ENCODE measurements around the gene EVA1C. TPM values are rescaled to one million over a fixed set of nuclear protein-coding genes. Genes with fewer than 3 reads are reported as not detected.
A peak's percentile ranks its signal among the peaks of the same experiment; 100 is the strongest.
"Not testable (repeated sequence)": the region's sequence is repeated elsewhere in the genome, so short reads cannot be mapped to it uniquely, and the experiment has no call there.

Gene EVA1C
- total and polyA plus RNA-seq, 9 of the 15 experiments (the other 6 are each of a cell fraction or from before 2014, with no cell fraction given), result 0.22 TPM; not detected in 8

DNA sequence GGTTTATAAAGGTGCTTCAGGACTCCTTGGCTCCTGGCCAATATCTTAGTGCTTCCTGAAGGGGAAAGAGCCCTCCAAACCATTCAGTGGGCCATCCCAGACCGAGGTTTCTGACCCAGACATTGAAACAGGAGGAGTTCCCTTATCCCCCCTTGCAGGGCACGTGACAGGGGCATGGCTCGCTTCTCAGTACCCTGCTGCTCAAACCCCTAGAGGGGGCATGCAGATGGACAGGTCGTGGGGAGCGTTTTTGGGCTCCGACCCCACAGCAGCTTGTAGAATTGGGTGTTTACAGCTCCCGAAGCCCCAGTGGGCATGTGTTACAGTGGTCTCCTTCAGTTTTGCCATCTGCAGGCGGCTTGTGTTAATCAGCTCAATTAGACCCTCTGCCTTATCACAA, 39.7 kb downstream of the EVA1C start:
- POLR2A ChIA-PET; BruUV-seq (replicated peaks); H3K4me3 ChIP-seq; H3K27ac ChIP-seq (ENCODE audit: extremely low read depth, low read depth, low read length); FAIRE-seq; H2AFZ ChIP-seq (ENCODE audit: low read depth, low read length); intact Hi-C loops (cut with micrococcal nuclease); H3K4me2 ChIP-seq (ENCODE audit: insufficient read depth, low read length); H4K20me1 ChIP-seq (replicated peaks; ENCODE audit: control insufficient read depth, insufficient read depth, low read length); H3K9me1 ChIP-seq (ENCODE audit: control insufficient read depth, insufficient read depth, low read length); H3K9me3 ChIP-seq (replicated peaks; ENCODE audit: control insufficient read depth, insufficient read depth, low read depth, low read length); H3K36me3 ChIP-seq (ENCODE audit: control insufficient read depth, insufficient read depth, low read length); DNase-seq (ENCODE audit: extremely low read depth in 1 of 4, low spot score in 3 of 4); in situ Hi-C loops (cut with MboI); ATAC-seq; H3K79me2 ChIP-seq (ENCODE audit: control insufficient read depth, insufficient read depth, low read length); H3K9ac ChIP-seq (ENCODE audit: insufficient read depth in 1 of 2, low read depth in 2 of 2, low read length in 2 of 2); H3K4me1 ChIP-seq (replicated peaks in 1 of 2; ENCODE audit: control insufficient read depth in 2 of 2, insufficient read depth in 2 of 2, low read length in 2 of 2); CTCF ChIA-PET (ENCODE audit: low intra/inter-chr PET ratio): not testable (repeated sequence)
- under 1% methylated on average over 8 of the region's 8 CpGs for WGBS (ENCODE audit: insufficient coverage, low coverage, missing lambda C conversion rate)
- peaks cover 38 to 60% of the 10 kb centered on the region in 2 experiments for H3K27me3 ChIP-seq (ENCODE audit: control insufficient read depth in 2 of 2, insufficient read depth in 2 of 2, low read length in 2 of 2)
- peak; percentile 68 for TF ChIP-seq NFIC (IDR thresholded peaks at IDR 0.05)

DNA sequence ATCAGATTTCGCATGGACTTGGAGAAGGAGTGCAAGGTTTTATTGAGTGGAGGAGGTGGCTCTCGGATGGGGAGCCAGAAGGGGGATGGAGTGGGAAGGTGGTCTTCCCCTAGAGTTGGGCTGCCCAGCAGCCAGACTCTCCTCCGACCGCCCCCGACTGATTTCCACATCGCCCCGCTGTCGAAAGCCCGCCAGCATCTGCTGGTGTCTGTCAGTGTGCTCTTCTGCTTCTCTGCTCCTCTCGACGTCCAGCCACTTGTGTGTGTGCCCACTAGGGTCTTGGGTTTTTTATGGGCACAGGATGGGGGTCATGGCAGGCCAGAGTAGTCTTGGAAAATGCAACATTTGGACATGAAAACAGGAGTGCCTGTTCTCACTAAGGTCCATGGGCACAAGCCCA, 40.1 kb downstream of the EVA1C start:
- WGBS (ENCODE audit: insufficient coverage, low coverage, missing lambda C conversion rate), result 2% methylated on average over 11 of the region's 11 CpGs
- in situ Hi-C loops (cut with MboI), result no loop called here
- no peak for FAIRE-seq
- TF ChIP-seq, protein P1, sequence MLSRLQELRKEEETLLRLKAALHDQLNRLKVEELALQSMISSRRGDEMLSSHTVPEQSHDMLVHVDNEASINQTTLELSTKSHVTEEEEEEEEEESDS (CRISPR knock-in tag; IDR thresholded peaks at IDR 0.05), result no peak
- TF ChIP-seq, protein P2, sequence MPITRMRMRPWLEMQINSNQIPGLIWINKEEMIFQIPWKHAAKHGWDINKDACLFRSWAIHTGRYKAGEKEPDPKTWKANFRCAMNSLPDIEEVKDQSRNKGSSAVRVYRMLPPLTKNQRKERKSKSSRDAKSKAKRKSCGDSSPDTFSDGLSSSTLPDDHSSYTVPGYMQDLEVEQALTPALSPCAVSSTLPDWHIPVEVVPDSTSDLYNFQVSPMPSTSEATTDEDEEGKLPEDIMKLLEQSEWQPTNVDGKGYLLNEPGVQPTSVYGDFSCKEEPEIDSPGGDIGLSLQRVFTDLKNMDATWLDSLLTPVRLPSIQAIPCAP (CRISPR knock-in tag; IDR thresholded peaks at IDR 0.05; ENCODE audit: borderline replicate concordance), result no peak
- TF ChIP-seq, protein P3, sequence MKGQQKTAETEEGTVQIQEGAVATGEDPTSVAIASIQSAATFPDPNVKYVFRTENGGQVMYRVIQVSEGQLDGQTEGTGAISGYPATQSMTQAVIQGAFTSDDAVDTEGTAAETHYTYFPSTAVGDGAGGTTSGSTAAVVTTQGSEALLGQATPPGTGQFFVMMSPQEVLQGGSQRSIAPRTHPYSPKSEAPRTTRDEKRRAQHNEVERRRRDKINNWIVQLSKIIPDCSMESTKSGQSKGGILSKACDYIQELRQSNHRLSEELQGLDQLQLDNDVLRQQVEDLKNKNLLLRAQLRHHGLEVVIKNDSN (CRISPR knock-in tag; IDR thresholded peaks at IDR 0.05), result no peak
- TF ChIP-seq HMG20A (CRISPR knock-in tag; conservative IDR thresholded peaks at IDR 0.05) (no peak), TBP (optimal IDR thresholded peaks at IDR 0.05; ENCODE audit: low read depth, low read length) (no peak), ZNF507 (tag; conservative IDR thresholded peaks at IDR 0.05) (no peak), TEAD1 (CRISPR knock-in tag; IDR thresholded peaks at IDR 0.05) (no peak), ZNF3 (CRISPR knock-in tag; IDR thresholded peaks at IDR 0.05) (no peak), ZNF707 (CRISPR knock-in tag; conservative IDR thresholded peaks at IDR 0.05) (no peak)
- TF ChIP-seq, protein P4, sequence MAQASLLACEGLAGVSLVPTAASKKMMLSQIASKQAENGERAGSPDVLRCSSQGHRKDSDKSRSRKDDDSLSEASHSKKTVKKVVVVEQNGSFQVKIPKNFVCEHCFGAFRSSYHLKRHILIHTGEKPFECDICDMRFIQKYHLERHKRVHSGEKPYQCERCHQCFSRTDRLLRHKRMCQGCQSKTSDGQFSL (CRISPR knock-in tag; IDR thresholded peaks at IDR 0.05), result no peak
- TF ChIP-seq, protein P4 (tag; IDR thresholded peaks at IDR 0.05), result no peak
- TF ChIP-seq, protein P5, sequence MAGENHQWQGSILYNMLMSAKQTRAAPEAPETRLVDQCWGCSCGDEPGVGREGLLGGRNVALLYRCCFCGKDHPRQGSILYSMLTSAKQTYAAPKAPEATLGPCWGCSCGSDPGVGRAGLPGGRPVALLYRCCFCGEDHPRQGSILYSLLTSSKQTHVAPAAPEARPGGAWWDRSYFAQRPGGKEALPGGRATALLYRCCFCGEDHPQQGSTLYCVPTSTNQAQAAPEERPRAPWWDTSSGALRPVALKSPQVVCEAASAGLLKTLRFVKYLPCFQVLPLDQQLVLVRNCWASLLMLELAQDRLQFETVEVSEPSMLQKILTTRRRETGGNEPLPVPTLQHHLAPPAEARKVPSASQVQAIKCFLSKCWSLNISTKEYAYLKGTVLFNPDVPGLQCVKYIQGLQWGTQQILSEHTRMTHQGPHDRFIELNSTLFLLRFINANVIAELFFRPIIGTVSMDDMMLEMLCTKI (IDR thresholded peaks at IDR 0.05; ENCODE audit: partially characterized antibody), result no peak

More for the DNA sequence above, 40.1 kb downstream of the EVA1C start:
- H3K36me3 ChIP-seq (ENCODE audit: control insufficient read depth, insufficient read depth, low read length), result no peaks in the 10 kb centered on the region
- BruUV-seq (replicated peaks), result no TSS peak
- H3K9me3 ChIP-seq (replicated peaks; ENCODE audit: control insufficient read depth, insufficient read depth, low read depth, low read length), result no peaks in the 10 kb centered on the region
- no peaks in the 10 kb centered on the region for H3K79me2 ChIP-seq (ENCODE audit: control insufficient read depth, insufficient read depth, low read length)
- intact Hi-C loops (cut with micrococcal nuclease), result no loop called here
- POLR2A ChIA-PET, result no interaction called here
- no peaks in the 10 kb centered on the region for H3K9me1 ChIP-seq (ENCODE audit: control insufficient read depth, insufficient read depth, low read length)
- no peak overlapping the region for H3K9ac ChIP-seq (ENCODE audit: insufficient read depth in 1 of 2, low read depth in 2 of 2, low read length in 2 of 2)
- H2AFZ ChIP-seq (ENCODE audit: low read depth, low read length), result no peak overlapping the region
- peaks cover 40 to 63% of the 10 kb centered on the region in 2 experiments for H3K27me3 ChIP-seq (ENCODE audit: control insufficient read depth in 2 of 2, insufficient read depth in 2 of 2, low read length in 2 of 2)
- no peak overlapping the region for H3K27ac ChIP-seq (ENCODE audit: extremely low read depth, low read depth, low read length)
- no peak for DNase-seq (ENCODE audit: extremely low read depth in 1 of 4, low spot score in 3 of 4)
- CTCF ChIA-PET (ENCODE audit: low intra/inter-chr PET ratio), result no interaction called here
- no peak overlapping the region for H3K4me2 ChIP-seq (ENCODE audit: insufficient read depth, low read length)
- no peaks in the 10 kb centered on the region; a peak in 2 of 5 replicates for H3K4me1 ChIP-seq (replicated peaks in 1 of 2; ENCODE audit: control insufficient read depth in 2 of 2, insufficient read depth in 2 of 2, low read length in 2 of 2)
- no peak overlapping the region for H3K4me3 ChIP-seq
- H4K20me1 ChIP-seq (replicated peaks; ENCODE audit: control insufficient read depth, insufficient read depth, low read length), result no peaks in the 10 kb centered on the region
- no peak for ATAC-seq
